ENCODE measurements around the gene TRPV2.

GRCh38 chr17:16463358-16464302, 48.3 kb downstream of the TRPV2 start:
- TF ChIP-seq CTCF (IDR thresholded peaks at IDR 0.05; ENCODE audit: borderline replicate concordance, extremely low read depth, low read length, poor library complexity, severe bottlenecking) (no peak), EZH2 (IDR thresholded peaks at IDR 0.05; ENCODE audit: borderline replicate concordance, low read depth, low read length, severe bottlenecking) (no peak)
